Fibroblast of mammary gland (primary cell): ENCODE measurements around the gene CSTPP1.

Experiments used
- DNase-seq: peaks from one replicate; pipeline ENCODE4 v3.0.0-alpha.2; 2010; ENCODE audit warnings: low read depth
- H3K4me3 ChIP-seq: 2 replicates; pipeline ENCODE4 v1.5.1; 2011; ENCODE audit warnings: low read depth, mild to moderate bottlenecking, low read length, moderate library complexity; ENCODE audit not compliant: control insufficient read depth
- TF ChIP-seq, protein P1 (sequence below): conservative IDR thresholded peaks from 2 replicates; pipeline ENCODE4 v1.5.1; 2011; ENCODE audit warnings: low read depth, low read length, inconsistent platforms; ENCODE audit not compliant: control insufficient read depth, insufficient read depth

CSTPP1 gene

GRCh38 chr11:47010179-47010578, 73.6 kb downstream of the CSTPP1 start:
- TF ChIP-seq, protein P1, sequence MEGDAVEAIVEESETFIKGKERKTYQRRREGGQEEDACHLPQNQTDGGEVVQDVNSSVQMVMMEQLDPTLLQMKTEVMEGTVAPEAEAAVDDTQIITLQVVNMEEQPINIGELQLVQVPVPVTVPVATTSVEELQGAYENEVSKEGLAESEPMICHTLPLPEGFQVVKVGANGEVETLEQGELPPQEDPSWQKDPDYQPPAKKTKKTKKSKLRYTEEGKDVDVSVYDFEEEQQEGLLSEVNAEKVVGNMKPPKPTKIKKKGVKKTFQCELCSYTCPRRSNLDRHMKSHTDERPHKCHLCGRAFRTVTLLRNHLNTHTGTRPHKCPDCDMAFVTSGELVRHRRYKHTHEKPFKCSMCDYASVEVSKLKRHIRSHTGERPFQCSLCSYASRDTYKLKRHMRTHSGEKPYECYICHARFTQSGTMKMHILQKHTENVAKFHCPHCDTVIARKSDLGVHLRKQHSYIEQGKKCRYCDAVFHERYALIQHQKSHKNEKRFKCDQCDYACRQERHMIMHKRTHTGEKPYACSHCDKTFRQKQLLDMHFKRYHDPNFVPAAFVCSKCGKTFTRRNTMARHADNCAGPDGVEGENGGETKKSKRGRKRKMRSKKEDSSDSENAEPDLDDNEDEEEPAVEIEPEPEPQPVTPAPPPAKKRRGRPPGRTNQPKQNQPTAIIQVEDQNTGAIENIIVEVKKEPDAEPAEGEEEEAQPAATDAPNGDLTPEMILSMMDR, result no peak
- DNase-seq, result no peak

GRCh38 chr11:47014097-47014496, 77.5 kb downstream of the CSTPP1 start:
- TF ChIP-seq, protein P1, result no peak

More at GRCh38 chr11:47010179-47010578, 73.6 kb downstream of the CSTPP1 start:
- H3K4me3 ChIP-seq, result no peak overlapping the region

GRCh38 chr11:47018637-47019036, 82.1 kb downstream of the CSTPP1 start:
- TF ChIP-seq, protein P1, result no peak
- no peak overlapping the region for H3K4me3 ChIP-seq
- no peak for DNase-seq

More at GRCh38 chr11:47014097-47014496, 77.5 kb downstream of the CSTPP1 start:
- H3K4me3 ChIP-seq, result no peak overlapping the region
- no peak for DNase-seq

- TF ChIP-seq, protein P1, result no peak
- H3K4me3 ChIP-seq, result no peak overlapping the region
- DNase-seq, result no peak
Observed at GRCh38 chr11:47020793-47021526, 84.4 kb downstream of the CSTPP1 start.

DNA sequence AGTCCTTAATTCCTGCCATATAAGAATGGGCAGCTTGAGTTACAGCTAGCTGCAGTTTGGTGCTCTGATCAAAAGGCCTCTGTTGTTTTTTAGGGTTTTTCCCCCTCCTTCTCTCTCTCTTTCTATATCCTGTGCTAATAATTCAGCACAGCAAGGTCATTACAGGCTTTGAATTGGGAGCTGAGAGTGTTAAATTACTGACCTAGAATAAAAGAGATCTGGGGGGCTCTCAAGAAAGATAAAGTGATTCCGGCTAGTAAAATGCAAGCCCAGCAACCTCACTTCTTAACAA, 84.9 kb downstream of the CSTPP1 start:
- DNase-seq, result no peak
- TF ChIP-seq, protein P1, result no peak
- H3K4me3 ChIP-seq, result no peak overlapping the region

DNA sequence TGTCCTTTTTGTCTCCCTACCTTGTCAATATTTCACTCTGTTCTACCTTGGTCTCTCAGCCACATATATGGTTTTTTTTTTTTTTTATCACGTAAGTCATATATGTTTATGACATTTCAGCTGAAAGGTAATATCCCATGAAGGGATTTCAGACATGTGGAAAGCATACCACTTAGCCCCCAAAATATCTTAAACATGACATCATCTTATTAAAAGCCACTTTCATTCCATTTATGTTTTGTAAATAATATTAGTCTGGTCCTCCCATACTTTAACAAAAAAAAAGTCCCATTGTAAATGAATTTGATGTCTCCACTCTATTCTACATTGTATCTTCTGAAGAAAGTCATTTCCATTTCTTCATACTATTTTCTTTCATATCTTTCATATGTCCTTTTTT, 85.4 kb downstream of the CSTPP1 start:
- no peak overlapping the region for H3K4me3 ChIP-seq
- DNase-seq, result no peak
- TF ChIP-seq, protein P1, result no peak
